ENCODE results near the gene FAM20C. TPM values are rescaled to one million over a fixed set of nuclear protein-coding genes. Genes with fewer than 3 reads are reported as not detected.

Gene FAM20C
- total RNA-seq, 1 experiment from 2014 or later, result 62.6 TPM

DNA sequence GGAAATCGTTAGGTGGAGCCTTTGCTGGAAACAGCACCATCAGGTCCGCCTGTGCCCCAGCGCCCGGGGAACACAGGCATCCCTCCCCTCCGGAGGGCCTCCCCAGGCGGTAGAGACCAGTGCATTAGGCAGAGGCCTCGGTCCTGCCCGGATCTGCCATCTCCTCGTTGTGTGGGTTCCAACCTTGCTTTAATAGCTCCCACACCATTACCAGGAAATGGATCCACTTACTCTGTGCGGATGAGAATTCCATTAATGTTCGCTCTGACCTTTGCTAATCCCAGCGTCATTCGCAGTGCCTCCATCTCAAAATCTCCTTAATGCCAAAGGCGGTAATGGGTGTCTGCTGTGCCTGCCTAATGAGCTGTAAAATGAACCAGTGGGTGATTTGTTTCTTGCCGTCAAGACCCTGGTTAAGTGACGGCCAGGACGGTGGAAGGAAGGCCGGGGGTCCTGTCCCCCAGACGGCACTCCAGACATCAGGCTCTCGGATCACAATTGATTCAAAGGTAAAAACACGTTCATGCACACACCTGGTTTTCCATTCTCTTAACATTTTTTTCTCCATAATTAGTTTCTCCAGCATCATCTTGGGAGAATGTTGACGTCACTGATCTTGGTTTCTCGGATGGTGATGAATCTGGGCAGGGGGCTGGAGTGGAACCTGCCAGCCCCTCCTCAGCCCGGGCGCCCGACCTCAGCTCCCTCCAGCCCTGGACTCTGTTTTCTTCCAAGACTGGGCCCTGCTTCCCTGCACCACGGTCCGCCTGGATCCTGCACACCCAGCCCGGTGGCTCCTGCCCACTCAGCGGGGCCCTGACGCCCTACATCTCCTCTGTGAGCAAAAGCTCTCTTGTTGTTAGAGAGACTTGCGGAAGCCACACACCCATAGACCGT lies 22.8 kb upstream of the FAM20C start:
- Histone ChIP-seq H3K9ac (ENCODE audit: extremely low read depth, insufficient read length, low read length) (no peak overlapping the region), H2AK5ac (ENCODE audit: insufficient read length, low read length) (no peak overlapping the region), H2BK20ac (ENCODE audit: low read depth, low read length, poor library complexity, severe bottlenecking) (no peak overlapping the region), H3K27ac (ENCODE audit: insufficient read length, low read depth, low read length) (no peak overlapping the region), H3T11ph (ENCODE audit: low read length) (no peak overlapping the region), H2BK5ac (ENCODE audit: insufficient read length, low read length) (no peak overlapping the region), H4K91ac (ENCODE audit: insufficient read length, low read depth, low read length) (no peak overlapping the region), H3K56ac (ENCODE audit: insufficient read length, low read depth, low read length) (no peak overlapping the region), H3K9me3 (ENCODE audit: control insufficient read depth, low read depth, low read length) (no peaks in the 10 kb centered on the region), H3K23me2 (ENCODE audit: insufficient read length, low read depth, low read length, poor library complexity, severe bottlenecking) (no peaks in the 10 kb centered on the region), H3K79me2 (ENCODE audit: insufficient read depth, low read length) (no peaks in the 10 kb centered on the region), H3K14ac (ENCODE audit: insufficient read depth, low read length) (no peak overlapping the region), H3K4me1 (ENCODE audit: insufficient read depth, low read length) (no peaks in the 10 kb centered on the region), H2AFZ (ENCODE audit: low read length) (no peak overlapping the region), H2BK12ac (ENCODE audit: insufficient read length, low read depth, low read length) (no peak overlapping the region), H3K27me3 (ENCODE audit: insufficient read depth, low read length) (no peaks in the 10 kb centered on the region), H2BK120ac (ENCODE audit: low read depth, low read length, poor library complexity, severe bottlenecking) (no peak overlapping the region), H4K20me1 (ENCODE audit: control insufficient read depth, insufficient read depth, insufficient read length) (no peaks in the 10 kb centered on the region), H4K8ac (replicated peaks; ENCODE audit: insufficient read length, low read depth, low read length) (no peak overlapping the region), H3K18ac (ENCODE audit: insufficient read length, low read depth, low read length) (no peak overlapping the region), H3K4me2 (ENCODE audit: insufficient read depth, insufficient read length, low read length) (no peak overlapping the region), H4K5ac (ENCODE audit: insufficient read length, low read depth, low read length) (no peak overlapping the region), H2BK15ac (ENCODE audit: low read depth, low read length) (no peak overlapping the region), H3K79me1 (ENCODE audit: insufficient read depth, low read depth, low read length, poor library complexity, severe bottlenecking) (no peaks in the 10 kb centered on the region), H3K4ac (ENCODE audit: low read depth, low read length) (no peak overlapping the region), H3K23ac (ENCODE audit: insufficient read length, low read depth, low read length) (no peak overlapping the region)
- H3K27me3 Mint-ChIP-seq (ENCODE audit: low read depth), result peaks cover 13% of the 10 kb centered on the region
- TF ChIP-seq, protein P1, sequence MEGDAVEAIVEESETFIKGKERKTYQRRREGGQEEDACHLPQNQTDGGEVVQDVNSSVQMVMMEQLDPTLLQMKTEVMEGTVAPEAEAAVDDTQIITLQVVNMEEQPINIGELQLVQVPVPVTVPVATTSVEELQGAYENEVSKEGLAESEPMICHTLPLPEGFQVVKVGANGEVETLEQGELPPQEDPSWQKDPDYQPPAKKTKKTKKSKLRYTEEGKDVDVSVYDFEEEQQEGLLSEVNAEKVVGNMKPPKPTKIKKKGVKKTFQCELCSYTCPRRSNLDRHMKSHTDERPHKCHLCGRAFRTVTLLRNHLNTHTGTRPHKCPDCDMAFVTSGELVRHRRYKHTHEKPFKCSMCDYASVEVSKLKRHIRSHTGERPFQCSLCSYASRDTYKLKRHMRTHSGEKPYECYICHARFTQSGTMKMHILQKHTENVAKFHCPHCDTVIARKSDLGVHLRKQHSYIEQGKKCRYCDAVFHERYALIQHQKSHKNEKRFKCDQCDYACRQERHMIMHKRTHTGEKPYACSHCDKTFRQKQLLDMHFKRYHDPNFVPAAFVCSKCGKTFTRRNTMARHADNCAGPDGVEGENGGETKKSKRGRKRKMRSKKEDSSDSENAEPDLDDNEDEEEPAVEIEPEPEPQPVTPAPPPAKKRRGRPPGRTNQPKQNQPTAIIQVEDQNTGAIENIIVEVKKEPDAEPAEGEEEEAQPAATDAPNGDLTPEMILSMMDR (conservative IDR thresholded peaks at IDR 0.05), result no peak
- no peak overlapping the region for H3K4me3 Mint-ChIP-seq
- peaks cover 14 to 18% of the 10 kb centered on the region in 2 experiments for H3K4me1 Mint-ChIP-seq
- H3K36me3 Mint-ChIP-seq (ENCODE audit: insufficient read depth in 1 of 3, low read depth in 3 of 3), result no peaks in the 10 kb centered on the region; a peak in 1 of 7 replicates
- DNase-seq, result no peak
- H3K27ac Mint-ChIP-seq, result no peak overlapping the region
- H3K9me3 Mint-ChIP-seq, result peaks cover 0 to 3% of the 10 kb centered on the region in 2 experiments; a peak in 1 of 5 replicates
- WGBS (ENCODE audit: extremely low coverage, insufficient read length, low lambda C conversion rate), result no CpG with 5 or more reads among the region's 33 CpGs
